T-helper 2 cell treated with Interferon-gamma antibody and Interleukin-4, amounts not matched to agents 100 ng/mL and 5 ng/mL, for 36 hours (primary cell): Measurements from ENCODE around the gene ITPR2. TPM values are rescaled to one million over a fixed set of nuclear protein-coding genes. Genes with fewer than 3 reads are reported as not detected.
"Not testable (repeated sequence)": the region's sequence is repeated elsewhere in the genome, so short reads cannot be mapped to it uniquely, and the experiment has no call there.

ENCODE experiments used
- intact Hi-C: fragments of 100-400 bp; cut with micrococcal nuclease; formaldehyde crosslinking; loops from one replicate; pipeline ENCODE4 v1.15.1; 2023
- total RNA-seq: library from RNA; stranded (reverse); gene quantifications from 2 replicates; pipeline ENCODE4 v1.2.3, GENCODE V29; 2022

ITPR2 gene
- 39.7 and 40.2 TPM in 2 replicates for total RNA-seq

DNA sequence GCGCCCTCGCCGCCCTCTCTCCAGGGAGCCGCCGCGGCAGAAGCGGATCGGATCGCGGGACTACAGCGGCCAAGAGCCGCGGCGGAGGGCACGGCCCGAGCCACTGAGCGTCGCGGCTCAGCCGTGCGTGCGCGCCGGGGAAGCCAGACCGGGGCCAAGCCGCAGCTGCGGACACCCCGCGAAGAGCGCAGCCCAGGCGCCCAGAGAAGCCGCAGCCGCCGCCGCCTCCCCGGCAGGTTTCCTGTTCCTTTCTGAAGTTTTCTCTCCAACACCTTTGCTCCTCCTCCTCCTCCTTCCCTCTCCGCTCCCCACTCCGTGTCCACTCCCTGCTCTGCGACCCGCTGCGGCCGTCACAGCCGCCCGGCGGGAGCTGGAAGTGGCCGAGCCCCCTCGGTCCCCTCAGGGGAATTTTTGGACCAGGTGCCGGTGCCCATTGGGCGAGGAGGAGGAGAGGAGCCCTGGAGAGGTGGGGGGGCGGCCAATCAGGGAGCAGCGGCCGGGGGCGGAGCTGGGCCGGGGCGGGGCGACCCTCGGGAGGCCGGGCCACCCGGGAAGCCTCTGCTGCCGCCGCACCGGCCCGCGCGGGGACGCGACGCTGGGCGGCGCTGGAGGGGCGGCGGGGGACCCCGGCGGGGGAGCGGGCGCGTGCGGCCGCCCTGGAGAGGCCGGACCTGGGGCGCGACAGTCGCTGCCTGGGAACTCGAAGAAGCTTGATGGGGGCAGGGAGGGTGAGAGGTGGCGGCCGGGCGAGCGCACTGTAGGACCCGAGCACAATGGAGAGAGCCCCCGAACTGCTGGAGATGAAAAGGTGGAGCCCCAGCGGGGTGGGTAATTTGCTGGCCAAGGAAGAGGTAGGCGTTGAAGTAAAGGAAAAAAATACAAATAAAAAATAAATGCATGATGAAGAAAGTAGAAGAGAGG lies at the start of gene ITPR2:
ITPR2 (minus strand) TSS at position 373 of the 921 bp plus-strand sequence. CDS start 413 bp downstream, outside the sequence.
- intact Hi-C loops = loop anchor here (1.0 to 2.0 kb wide), 6 partner anchors 20 to 411 kb away; partner anchors contain the start of genes FGFR1OP2, STK38L and TM7SF3

DNA sequence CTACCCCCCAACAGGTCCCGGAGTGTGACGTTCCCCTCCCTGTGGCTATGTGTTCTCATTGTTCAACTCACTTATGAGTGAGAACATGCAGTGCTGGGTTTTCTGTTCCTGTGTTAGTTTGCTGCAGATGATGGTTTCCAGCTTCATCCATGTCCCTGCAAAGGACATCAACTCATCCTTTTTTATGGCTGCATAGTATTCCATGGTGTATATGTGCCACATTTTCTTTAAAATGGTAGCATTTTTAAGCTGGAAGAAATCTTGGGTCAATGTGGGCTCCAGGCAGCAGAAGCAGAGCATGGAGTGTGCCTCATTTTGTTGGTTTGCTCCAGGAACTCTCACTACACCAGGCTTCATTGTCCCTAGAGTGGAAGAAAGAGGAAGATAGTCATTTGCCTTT lies 47.6 kb upstream of the ITPR2 start:
- intact Hi-C loops = no loop called here

DNA sequence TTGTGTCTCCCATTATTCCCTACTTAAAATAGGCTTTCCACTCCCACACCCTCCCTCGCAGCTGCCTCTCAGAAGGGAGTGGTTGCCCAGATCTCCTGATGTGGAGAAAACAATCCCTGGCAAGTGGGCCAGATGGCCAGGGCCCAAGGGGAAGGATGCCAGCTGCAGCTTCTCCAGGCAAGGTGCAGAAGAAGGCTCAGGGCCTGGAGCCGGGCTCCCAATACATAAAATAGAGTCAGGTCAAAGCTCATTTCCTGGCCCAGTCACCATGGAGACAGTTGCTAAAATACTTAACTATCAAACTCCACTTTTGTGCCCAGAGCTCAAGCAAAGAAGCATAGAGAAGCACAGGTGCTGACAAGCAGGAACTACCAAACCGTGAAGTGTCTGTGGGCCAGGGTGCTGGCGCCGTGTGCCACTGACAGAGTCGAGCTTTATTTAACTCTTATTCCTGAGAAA lies 45.7 kb upstream of the ITPR2 start:
- intact Hi-C loops = no loop called here

DNA sequence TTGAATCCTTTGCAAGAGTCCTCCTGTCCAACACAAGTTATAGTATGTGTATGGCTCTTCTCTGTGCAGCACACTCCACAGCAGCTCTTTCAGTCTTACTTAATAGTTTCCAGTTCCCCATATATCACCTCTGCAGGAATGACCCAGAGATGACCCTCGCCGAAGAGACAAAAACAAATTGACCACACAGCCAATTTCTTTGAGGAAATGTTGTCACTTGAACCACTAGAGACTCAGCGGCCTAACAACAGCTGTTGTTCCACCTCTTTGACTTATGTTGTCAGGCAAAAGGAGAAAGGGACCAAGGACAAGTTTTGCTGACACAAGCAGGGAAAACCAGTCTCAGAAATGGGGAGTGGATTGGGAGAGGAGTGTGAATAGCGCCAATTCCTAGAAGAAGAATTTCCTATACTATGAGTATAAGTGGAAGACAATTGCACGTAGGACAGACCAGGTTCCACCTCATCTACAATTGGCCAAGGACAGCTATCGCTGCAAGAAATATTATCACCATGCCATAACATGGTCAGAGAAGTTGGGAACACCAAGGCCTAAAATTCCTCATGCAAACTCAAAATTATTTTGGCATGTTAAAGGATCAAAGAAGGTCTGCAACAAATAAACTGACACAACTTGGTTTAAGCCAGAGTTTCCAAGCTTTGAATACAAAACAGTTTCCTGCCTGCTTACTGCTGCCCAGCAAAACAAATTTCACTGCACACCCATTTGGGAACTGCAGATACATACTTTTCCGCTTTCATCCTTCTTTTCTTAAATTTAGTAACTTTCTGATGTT lies 41.7 kb upstream of the ITPR2 start:
- intact Hi-C loops = no loop called here

DNA sequence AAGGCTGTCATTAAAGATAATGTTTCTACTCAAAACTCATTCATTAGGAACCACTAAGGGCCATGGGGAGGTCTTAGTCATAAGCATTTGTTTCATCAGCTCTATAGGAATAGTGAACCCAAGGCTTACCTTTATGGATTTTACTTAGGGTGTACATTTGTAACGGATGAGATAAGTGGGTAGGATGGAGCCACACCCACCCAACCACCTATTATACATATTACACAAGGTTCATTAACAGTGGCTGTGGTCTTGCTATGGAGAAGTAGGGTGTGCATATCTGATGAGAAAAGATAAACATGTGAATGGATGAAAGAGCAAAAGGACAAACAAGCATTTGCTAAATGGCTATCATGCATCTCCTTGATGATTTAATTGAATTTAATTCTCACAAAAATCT lies 39.6 kb upstream of the ITPR2 start:
- intact Hi-C loops = no loop called here

DNA sequence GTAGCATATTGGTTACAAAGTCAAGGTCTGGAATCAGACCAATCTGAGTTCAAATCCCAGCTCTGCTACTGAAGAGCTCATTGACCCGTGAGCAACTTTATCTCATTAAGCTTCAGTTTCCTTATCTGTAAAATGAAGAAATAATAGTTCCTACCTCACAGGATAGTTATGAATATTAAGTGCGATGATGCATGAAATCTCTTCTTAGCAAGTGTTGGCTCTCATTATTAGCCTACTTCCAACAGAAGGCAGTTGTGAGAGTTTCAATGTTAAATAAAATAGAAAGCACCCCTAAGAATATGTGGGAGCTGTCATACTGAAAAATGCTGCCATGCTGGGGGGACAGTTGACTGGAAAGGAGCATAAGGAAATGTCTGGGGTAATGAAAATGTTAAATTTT lies 39.0 kb upstream of the ITPR2 start:
- intact Hi-C loops = no loop called here

DNA sequence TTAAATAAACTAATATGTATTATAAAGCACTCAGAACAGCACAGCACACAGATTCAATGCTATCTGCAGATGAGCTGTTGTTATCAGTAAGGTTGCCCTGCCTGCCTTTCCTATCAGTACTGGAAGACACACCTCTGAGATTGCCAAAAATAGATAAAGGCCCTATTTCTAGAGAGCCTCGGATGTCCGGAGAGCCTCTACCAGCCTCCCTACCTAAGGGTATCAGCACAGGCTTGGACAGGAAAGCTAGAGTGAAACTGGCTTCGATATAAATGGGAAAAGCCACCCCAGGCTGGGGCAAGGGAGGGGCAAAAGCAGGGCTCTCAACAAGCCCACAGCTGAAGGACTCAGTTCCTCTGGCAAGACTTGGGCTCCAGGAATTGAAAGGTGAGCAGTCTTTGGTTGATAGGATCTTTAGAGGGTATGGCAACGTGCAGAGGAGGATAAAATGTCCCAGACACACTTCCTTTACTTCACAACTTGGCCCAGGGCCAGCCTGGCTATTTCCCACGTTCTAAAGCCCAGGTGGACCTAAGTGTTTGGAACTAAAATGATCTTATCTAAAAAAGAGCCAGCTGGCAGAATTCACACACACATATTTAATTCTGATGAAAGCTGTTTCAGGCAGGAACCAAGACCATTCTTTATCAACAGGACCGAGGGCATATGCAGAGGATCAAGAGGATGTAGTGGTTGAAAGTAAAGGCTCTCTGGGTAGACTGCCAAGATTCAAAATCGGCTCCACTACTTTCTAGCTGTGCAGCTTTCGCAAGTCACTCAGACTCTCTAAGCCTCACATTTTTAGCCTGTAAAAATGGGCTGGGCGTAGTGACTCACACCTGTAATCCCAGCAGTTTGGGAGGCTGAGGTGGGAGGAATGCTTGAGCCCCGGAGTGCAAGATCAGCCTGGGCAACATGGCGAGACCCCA lies 37.8 kb upstream of the ITPR2 start:
- intact Hi-C loops = no loop called here

DNA sequence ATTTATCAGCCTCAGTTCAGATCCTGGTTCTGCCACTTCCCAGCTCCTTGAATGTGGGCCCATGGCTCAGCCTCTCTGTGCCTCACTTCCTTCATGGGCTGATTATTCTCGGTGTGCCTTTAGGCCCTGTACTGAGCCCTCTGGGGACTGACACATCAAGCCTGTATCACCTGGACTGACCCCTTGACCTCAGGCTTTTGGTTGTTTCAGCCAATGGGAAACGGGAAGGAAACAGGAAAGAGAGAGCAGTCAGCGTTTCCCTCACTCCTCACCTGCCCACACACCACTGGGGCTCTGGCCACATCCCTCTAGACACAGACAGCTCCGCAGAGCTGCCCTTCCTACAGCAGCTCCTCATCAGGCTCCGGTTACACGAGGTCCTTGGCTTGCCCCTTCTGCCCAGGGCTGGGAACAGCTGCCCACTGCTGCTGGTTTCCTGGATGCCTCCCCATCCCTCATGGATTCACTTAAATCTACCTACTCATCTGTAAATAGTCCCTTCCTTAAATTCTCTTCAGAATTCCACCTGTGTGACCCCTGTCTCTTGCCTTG lies 37.0 kb upstream of the ITPR2 start:
- intact Hi-C loops = no loop called here

DNA sequence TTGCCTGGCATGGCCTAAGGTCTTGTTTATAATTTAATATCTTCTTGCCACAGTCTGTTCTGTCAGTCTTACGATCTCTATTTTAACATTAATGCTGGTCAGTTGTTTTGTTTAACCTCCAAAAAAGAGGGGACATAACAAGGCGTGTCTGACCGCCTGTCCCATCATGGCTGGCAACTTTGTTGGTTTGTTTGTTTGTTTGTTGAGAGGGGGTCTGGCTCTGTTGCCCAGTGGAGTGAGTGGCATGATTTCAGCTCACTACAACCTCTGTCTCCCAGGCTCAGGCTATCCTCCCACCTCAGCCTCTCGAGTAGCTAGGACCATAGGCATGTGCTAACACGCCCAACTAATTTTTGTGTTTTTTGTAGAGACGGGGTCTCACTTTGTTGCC lies 36.1 kb upstream of the ITPR2 start:
- intact Hi-C loops = no loop called here

DNA sequence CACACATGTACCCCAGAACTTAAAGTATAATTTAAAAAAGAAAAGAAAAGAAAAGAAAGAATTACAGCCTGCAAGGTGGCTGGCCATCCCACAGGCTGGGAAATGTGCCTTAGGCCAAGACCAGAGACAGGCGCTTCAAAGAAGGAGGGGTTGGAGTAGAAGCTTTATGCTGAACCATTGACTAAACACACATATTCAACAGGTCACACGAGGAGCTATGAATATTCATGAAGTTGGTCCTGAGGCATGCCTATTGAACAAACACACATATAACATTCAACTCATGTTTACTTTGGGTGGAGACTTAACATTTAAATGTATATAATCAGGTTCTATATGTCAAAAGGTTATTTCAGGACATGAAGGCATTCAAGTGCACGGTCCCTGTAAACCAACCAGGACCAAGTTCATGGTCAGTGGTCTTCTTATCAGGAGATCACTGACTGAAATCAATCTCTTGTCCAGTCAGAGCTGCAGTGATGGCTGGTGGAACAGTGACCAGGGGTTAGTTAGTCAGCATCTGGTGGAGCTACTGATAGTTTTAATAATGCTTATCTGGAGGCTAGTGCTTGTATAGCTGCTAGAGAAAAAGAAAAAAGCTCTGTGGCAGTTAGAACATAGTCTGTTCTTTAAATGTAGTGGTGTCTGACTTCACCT lies 35.6 kb upstream of the ITPR2 start:
- intact Hi-C loops = no loop called here

DNA sequence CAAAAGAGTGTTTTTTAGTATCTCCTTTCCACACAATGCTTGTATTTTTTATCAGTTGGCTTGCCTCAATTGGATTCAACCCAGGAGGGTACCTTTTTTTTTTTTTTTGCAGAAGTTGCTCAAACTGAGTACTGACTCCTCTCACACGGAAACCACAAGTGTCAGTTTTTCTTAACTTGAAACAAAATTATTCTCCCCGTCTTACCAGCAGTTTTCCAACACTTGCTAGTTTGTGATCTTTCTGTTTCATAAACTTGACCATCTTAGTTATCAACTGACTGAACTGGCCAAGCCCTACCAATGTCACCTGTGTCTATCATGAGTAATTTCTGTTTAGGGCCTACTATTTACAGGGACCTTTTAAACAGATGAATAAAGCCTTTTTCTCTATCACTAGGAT lies 34.1 kb upstream of the ITPR2 start:
- intact Hi-C loops = no loop called here

DNA sequence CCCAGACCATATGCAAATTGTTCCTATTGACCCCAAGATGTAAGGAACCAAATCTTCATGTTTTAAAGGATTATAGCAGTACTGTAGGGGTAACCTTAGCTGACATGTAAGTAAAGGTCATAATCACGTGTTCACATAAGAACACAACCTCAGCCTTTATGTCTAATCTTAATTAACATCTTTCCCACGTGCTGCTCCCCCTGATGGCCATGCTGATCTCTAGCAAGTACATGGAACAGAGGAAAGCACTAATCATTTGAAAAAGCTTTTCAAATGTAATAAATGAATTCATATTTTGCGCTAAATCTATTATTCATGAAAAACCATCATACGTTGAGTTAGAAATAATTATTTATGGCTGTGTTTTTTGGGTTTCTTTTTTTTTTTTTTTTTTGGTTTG lies 30.5 kb upstream of the ITPR2 start:
- intact Hi-C loops = no loop called here

DNA sequence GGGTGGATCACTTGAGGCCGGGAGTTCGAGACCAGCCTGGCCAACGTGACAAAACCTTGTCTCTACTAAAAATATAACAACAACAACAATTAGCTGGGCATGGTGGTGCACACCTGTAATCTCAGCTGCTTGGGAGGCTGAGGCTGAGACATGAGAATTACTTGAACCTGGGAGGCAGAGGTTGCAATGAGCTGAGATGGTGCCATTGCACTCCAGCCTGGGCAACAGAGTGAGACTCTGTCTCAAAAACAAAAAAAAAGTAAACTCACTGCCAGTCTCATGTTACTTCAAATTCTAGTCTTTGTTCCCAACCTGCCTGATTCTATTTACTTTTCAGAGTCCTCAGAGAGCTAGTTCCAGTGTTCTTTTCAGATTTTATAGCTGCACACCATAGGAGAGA lies 29.8 kb upstream of the ITPR2 start:
- intact Hi-C loops = not testable (repeated sequence)

DNA sequence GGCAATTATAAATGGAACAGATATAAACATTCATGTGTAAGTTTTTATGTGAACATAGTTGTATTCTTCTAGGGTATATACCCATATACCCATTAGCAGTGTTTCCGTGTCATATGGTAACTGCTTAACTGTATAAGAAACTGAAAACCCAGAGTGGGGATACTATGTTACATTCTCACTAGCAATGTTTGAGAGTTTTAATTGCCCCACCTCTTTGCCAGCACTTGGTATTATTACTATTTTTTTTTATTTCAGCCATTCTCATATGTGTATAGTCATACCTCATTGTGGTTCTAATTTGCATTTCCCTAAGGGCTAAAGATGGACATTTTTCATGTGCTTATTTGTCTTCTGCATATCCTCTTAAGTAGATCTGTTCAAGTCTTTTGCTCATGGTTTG lies 28.7 kb upstream of the ITPR2 start:
- intact Hi-C loops = no loop called here

DNA sequence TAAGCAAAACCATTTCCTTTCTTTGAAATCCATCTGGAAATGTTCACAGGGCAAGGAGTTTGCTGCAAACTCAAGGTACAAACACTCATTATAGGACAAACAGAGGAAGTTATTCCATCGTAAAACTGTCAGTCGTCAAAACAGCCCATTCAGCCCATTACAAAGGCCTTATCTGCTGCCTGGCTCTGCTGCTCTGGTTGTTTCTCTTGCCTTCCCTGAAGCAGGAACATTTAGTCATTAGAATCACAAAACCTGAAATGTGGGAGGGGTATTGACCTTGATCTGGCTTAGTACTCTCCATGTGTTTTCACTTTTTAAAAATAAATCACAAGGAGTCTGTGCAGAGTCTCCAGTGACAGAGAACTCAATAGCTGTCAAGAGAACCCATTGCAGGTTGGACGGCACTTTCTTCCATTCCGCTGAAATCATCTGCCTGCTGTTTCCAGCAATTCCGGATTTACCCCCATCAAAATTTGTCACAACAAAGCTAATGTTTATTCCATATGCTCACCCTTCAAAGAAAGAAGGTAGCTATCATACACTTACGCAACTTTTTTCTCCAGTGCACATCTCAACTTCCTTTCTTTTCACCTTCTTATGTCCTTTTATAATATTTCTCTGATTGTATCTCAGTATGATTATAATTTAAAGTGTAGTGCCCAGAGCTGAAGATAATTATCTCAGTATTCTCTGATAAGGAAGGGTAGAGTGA lies 24.6 kb upstream of the ITPR2 start:
- intact Hi-C loops = loop anchor here (10.0 kb wide), 1 partner anchor 447 kb away; no protein-coding TSS in a partner anchor

DNA sequence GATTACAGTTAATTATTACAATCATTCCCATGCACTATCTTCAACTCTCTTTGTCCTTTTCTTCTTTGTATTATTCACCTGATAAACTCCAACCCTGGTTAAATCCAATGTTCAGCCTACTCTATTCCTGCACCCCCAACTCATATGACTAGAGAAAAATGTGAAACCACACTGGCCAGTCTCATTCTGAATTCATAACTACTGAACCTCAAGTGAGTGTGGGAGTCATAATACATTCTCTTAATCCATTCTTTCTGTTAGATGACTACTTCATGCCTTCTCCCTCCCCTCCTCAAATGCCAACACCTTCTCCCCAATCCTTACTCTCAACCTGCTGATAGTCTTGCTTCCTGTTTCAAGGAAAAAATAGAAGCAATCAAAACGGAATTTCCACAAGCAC lies 22.3 kb upstream of the ITPR2 start:
- intact Hi-C loops = loop anchor here (10.0 kb wide), 1 partner anchor 449 kb away; no protein-coding TSS in a partner anchor

DNA sequence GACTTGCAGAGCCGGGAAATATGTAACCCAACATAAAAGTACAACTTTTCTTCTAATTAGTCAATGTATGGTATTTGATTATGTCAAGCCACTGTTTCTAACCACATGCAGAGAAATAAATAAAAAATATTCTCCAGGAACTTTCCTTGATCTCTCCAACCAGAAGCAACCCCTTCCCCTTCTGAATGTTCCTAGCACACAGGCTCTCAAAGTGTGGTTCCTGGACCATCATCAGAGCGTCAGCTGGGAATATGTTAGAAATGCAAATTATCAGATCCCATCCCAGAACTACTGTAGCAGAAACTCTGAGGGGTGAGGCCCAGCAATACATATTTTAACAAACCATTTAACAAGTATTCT lies 21.0 kb upstream of the ITPR2 start:
- intact Hi-C loops = loop anchor here (5.0 to 10.0 kb wide), 2 partner anchors 83 to 451 kb away; partner anchors contain the start of genes FGFR1OP2 and INTS13

DNA sequence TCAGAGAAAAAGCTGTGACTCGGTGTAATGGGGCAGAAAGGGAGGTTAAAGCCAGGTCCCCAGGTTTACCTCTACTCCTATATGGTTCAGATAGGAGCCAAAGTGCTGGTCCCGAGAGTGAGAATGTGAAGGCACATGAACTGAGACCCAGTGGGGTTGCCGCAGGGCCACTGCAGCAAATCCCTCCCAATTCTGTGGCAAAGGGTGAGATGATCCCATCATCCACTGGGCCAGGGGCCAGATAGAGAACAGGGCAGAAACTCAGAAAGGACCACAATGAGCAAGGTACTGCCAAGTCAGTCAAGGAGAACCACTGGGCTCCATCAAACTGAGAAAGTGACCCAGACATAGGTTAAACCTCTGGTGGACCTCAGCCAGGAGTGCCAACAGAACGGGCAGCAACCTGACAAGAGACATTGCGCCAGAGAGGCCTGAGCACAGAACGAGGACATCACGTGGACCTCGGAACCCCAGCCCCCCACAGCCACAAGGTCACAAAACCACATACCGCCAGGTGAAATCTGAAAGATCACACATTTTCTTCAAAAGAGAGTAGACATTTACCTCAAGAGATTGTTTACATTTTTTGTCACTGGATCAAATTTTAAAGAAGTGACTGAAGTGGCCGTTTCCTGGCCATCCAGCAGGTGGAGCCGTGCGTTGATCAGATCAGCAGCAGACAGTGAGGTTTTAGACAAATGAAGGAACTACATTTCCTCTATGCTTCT lies 20.5 kb upstream of the ITPR2 start:
- intact Hi-C loops = loop anchor here (1.0 to 10.0 kb wide), 5 partner anchors 20 to 451 kb away; partner anchors contain the start of genes FGFR1OP2, INTS13, ITPR2 and TM7SF3
